ENCODE data around the gene TRABD2B.

Gene TRABD2B

GRCh38 chr1:47823040-47823808 is 174.0 kb downstream of the TRABD2B start:
- no peak for TF ChIP-seq CTCF (conservative IDR thresholded peaks at IDR 0.05; ENCODE audit: control insufficient read depth, insufficient read depth, low read depth, low read length)
- no peak for DNase-seq (ENCODE audit: low read depth)
- no peak overlapping the region for H3K4me3 ChIP-seq (ENCODE audit: control insufficient read depth, low read depth, low read length)

GRCh38 chr1:47821760-47822159 is 175.4 kb downstream of the TRABD2B start:
- TF ChIP-seq CTCF (conservative IDR thresholded peaks at IDR 0.05; ENCODE audit: control insufficient read depth, insufficient read depth, low read depth, low read length): no peak
- no peak for DNase-seq (ENCODE audit: low read depth)
- H3K4me3 ChIP-seq (ENCODE audit: control insufficient read depth, low read depth, low read length): no peak overlapping the region

GRCh38 chr1:47819574-47819888 is 177.7 kb downstream of the TRABD2B start:
- H3K4me3 ChIP-seq (ENCODE audit: control insufficient read depth, low read depth, low read length): no peak overlapping the region
- DNase-seq (ENCODE audit: low read depth): no peak
- no peak for TF ChIP-seq CTCF (conservative IDR thresholded peaks at IDR 0.05; ENCODE audit: control insufficient read depth, insufficient read depth, low read depth, low read length)

GRCh38 chr1:47818682-47819573 is 178.3 kb downstream of the TRABD2B start:
- DNase-seq (ENCODE audit: low read depth): no peak
- no peak for TF ChIP-seq CTCF (conservative IDR thresholded peaks at IDR 0.05; ENCODE audit: control insufficient read depth, insufficient read depth, low read depth, low read length)
- no peak overlapping the region for H3K4me3 ChIP-seq (ENCODE audit: control insufficient read depth, low read depth, low read length)

- TF ChIP-seq CTCF (conservative IDR thresholded peaks at IDR 0.05; ENCODE audit: control insufficient read depth, insufficient read depth, low read depth, low read length): no peak
- DNase-seq (ENCODE audit: low read depth): no peak
- no peak overlapping the region for H3K4me3 ChIP-seq (ENCODE audit: control insufficient read depth, low read depth, low read length)
Measured at GRCh38 chr1:47817861-47818260, 179.3 kb downstream of the TRABD2B start.

- DNase-seq (ENCODE audit: low read depth): no peak
- H3K4me3 ChIP-seq (ENCODE audit: control insufficient read depth, low read depth, low read length): no peak overlapping the region
- TF ChIP-seq CTCF (conservative IDR thresholded peaks at IDR 0.05; ENCODE audit: control insufficient read depth, insufficient read depth, low read depth, low read length): no peak
Measured at GRCh38 chr1:47816325-47817071, 180.7 kb downstream of the TRABD2B start.
